MM.1S (cell line): ENCODE measurements around the gene DNAJC15.

Source experiments
- CTCF ChIP-seq: fragments of 300-600 bp; sonication (generic); IDR thresholded peaks from 2 replicates; pipeline ENCODE4 v1.5.1; 2016; ENCODE audit warnings: antibody characterized with exemption, low read length, mixed read lengths
- EZH2 ChIP-seq: fragments of 300-600 bp; sonication (generic); optimal IDR thresholded peaks from 2 replicates; pipeline ENCODE3; 2017; ENCODE audit warnings: low read depth, mild to moderate bottlenecking, antibody characterized with exemption, low read length, mixed read lengths
- EZH2phosphoT487 ChIP-seq: fragments of 300-600 bp; sonication (generic); IDR thresholded peaks from 2 replicates; pipeline ENCODE4 v1.6.1; 2018; ENCODE audit warnings: antibody characterized with exemption, low read length

GRCh38 chr13:43159026-43159461 is 135.7 kb downstream of the DNAJC15 start:
- TF ChIP-seq CTCF (no peak), EZH2phosphoT487 (no peak), EZH2 (no peak)
